ENCODE results near the gene DLST. TPM values are rescaled to one million over a fixed set of nuclear protein-coding genes. Genes with fewer than 3 reads are reported as not detected.

DLST gene
- total and polyA plus RNA-seq, 7 donors = 66.1 to 114 (median 72.4) TPM

DNA sequence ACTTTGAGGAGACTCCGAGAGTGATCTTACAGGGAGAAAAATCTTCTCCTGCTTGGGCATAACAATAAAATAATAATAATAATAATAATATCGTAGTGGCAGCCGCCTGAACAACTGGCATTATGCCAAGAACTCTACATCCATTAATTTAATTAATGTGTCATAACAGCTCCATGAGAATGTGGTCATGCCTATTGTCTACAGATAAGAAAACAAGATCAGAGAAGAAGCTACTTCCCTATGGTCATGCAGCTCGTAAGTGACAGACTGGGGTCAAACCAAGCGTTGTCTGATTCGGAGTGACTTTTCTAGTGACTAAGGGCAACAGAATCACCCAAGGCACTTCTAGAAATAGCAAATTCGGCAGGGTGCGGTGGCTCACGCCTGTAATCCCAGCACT, 17.5 kb upstream of the DLST start:
- intact Hi-C loops (cut with DNase I) = no loop called here
- peaks cover 0 to 10% (median 7%) of the 10 kb centered on the region in 4 donors for H3K4me1 ChIP-seq
- H3K27ac ChIP-seq = no peak overlapping the region
- DNase-seq = no peak
- H3K9me3 ChIP-seq = no peaks in the 10 kb centered on the region
- TF ChIP-seq POLR2A (IDR thresholded peaks at IDR 0.05) (no peak), POLR2AphosphoS5 (IDR thresholded peaks at IDR 0.05) (no peak), EP300 (IDR thresholded peaks at IDR 0.05) (no peak)
- TF ChIP-seq, protein P1, sequence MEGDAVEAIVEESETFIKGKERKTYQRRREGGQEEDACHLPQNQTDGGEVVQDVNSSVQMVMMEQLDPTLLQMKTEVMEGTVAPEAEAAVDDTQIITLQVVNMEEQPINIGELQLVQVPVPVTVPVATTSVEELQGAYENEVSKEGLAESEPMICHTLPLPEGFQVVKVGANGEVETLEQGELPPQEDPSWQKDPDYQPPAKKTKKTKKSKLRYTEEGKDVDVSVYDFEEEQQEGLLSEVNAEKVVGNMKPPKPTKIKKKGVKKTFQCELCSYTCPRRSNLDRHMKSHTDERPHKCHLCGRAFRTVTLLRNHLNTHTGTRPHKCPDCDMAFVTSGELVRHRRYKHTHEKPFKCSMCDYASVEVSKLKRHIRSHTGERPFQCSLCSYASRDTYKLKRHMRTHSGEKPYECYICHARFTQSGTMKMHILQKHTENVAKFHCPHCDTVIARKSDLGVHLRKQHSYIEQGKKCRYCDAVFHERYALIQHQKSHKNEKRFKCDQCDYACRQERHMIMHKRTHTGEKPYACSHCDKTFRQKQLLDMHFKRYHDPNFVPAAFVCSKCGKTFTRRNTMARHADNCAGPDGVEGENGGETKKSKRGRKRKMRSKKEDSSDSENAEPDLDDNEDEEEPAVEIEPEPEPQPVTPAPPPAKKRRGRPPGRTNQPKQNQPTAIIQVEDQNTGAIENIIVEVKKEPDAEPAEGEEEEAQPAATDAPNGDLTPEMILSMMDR (IDR thresholded peaks at IDR 0.05) = no peak
- H3K27me3 ChIP-seq = no peaks in the 10 kb centered on the region
- 84 to 90% methylated on average over 9 of the region's 9 CpGs for WGBS, 2 donors
- H3K4me3 ChIP-seq = no peak overlapping the region
- no peaks in the 10 kb centered on the region for H3K36me3 ChIP-seq

DNA sequence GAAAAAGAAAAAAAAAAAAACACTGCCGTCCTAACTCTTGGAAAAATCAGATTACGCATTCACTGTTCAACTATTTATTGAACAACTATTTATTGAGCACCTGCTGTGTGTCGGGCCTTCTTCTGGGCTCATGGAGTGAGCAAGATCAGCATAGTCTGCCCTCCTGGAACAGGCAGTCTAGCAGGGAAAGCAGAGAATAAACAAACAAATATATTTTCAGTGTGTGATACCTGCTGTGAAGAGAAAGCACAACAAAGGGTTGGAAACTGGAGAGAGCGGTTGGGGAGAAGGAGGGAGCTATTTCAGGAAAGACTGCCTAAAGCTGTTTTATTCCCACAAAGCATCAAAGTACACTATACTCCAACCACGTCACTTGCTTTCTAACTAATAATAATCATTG, 16.6 kb upstream of the DLST start:
- no peaks in the 10 kb centered on the region for H3K27me3 ChIP-seq
- H3K4me1 ChIP-seq = peaks cover 0 to 10% (median 7%) of the 10 kb centered on the region in 4 donors
- H3K27ac ChIP-seq = no peak overlapping the region
- TF ChIP-seq POLR2AphosphoS5 (IDR thresholded peaks at IDR 0.05) (no peak), POLR2A (IDR thresholded peaks at IDR 0.05) (no peak), EP300 (IDR thresholded peaks at IDR 0.05) (no peak)
- TF ChIP-seq, protein P1 (IDR thresholded peaks at IDR 0.05) = no peak
- WGBS, 2 donors = 90 to 92% methylated on average over 5 of the region's 5 CpGs
- no peaks in the 10 kb centered on the region for H3K9me3 ChIP-seq
- H3K4me3 ChIP-seq = no peak overlapping the region
- no peak for DNase-seq
- H3K36me3 ChIP-seq = no peaks in the 10 kb centered on the region
- intact Hi-C loops (cut with DNase I) = no loop called here

DNA sequence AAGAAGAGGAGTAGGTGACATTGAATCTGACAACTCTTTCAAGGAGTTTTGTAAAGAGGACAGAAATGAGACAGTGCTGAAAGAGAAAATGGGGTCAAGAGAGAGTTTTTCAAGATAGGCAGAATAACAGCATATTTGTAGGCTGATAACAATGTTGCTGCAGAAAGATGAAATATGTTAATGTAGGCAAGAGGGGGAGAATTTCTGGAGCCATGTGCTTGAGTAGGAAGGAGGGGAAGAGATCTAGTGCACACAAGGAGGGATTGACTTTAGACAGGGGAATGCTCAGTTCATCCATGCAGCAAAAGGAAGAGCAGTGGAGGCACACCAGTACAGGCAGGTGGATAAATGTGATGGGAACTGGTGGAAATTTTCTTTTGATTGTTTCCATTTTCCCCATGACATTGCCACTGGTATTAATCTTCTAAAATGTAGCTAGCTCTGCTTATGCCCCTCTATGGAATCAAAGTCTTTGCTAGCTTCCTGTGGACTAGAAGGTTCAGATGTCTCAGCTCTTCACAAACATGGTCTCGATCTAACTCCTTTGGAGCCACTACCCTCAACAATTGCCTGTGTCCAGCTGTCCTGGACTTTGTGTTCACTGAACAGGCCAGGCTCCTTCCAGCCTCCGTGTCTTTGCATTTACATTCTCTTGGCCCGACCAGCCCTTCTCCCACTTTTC, 14.9 kb upstream of the DLST start:
- WGBS, 2 donors = 73 to 80% methylated on average over 3 of the region's 3 CpGs
- intact Hi-C loops (cut with DNase I) = no loop called here
- peak overlapping the region in 2 of 4 donors; percentile 8 to 23 for H3K27ac ChIP-seq

DNA sequence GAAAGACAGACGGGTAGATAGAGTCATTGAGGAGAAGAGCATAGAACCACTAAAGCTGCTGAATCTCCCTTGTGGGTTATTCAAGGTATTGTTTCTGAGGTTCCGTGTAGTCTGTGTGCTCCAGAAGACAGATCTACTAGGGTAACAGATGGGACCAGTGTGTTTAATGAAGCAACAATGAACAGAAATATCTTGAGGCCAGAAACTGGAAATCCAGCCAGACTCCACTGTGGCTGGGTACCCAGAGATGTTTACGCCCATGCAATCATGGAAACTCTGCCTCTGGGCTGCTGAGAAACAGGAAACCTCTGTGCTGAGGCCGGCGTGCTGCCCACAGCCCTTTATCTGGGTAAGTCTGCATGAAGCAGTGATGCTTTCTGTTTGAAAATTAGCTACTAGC, 14.0 kb upstream of the DLST start:
- 35 to 60% methylated on average over 5 of the region's 5 CpGs for WGBS, 2 donors
- TF ChIP-seq POLR2AphosphoS5 (IDR thresholded peaks at IDR 0.05) (peak in 1 of 4 donors; percentile 7), EP300 (IDR thresholded peaks at IDR 0.05) (no peak), POLR2A (IDR thresholded peaks at IDR 0.05) (no peak)
- H3K27ac ChIP-seq = peak overlapping the region in 1 of 4 donors; percentile 23

More for the DNA sequence above, 14.9 kb upstream of the DLST start:
- no peak for DNase-seq
- Histone ChIP-seq H3K9me3 (no peaks in the 10 kb centered on the region), H3K27me3 (no peaks in the 10 kb centered on the region), H3K4me3 (no peak overlapping the region), H3K36me3 (no peaks in the 10 kb centered on the region), H3K4me1 (no peaks in the 10 kb centered on the region)
- TF ChIP-seq POLR2A (IDR thresholded peaks at IDR 0.05) (no peak), POLR2AphosphoS5 (IDR thresholded peaks at IDR 0.05) (no peak), EP300 (IDR thresholded peaks at IDR 0.05) (no peak)
- TF ChIP-seq, protein P1 (IDR thresholded peaks at IDR 0.05) = no peak

DNA sequence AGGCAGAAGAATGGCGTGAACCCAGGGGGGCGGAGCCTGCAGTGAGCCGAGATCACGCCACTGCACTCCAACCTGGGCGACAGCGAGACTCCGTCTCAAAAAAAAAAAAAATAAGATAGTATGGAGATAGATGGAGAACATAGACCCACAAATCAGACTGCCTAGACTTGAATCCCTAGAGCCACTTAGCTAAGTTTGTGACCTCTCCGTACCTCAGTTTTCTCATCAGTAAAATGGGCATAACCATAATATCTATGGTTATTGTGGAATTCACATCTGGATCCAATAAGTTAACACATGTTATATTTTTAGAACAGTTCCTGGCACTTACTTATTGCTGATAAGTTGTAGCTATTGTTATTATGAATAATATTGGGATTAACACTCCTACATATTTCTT, 13.0 kb upstream of the DLST start:
- 85 to 91% methylated on average over 8 of the region's 8 CpGs for WGBS, 2 donors
- H3K4me1 ChIP-seq = no peaks in the 10 kb centered on the region
- DNase-seq = no peak
- intact Hi-C loops (cut with DNase I) = no loop called here
- H3K36me3 ChIP-seq = no peaks in the 10 kb centered on the region
- no peaks in the 10 kb centered on the region for H3K27me3 ChIP-seq
- H3K27ac ChIP-seq = no peak overlapping the region
- H3K9me3 ChIP-seq = no peaks in the 10 kb centered on the region
- H3K4me3 ChIP-seq = no peak overlapping the region
- TF ChIP-seq, protein P1 (IDR thresholded peaks at IDR 0.05) = no peak
- no peak for TF ChIP-seq POLR2AphosphoS5 (IDR thresholded peaks at IDR 0.05)

More for the DNA sequence above, 14.0 kb upstream of the DLST start:
- Histone ChIP-seq H3K27me3 (no peaks in the 10 kb centered on the region), H3K9me3 (no peaks in the 10 kb centered on the region), H3K36me3 (no peaks in the 10 kb centered on the region), H3K4me1 (no peaks in the 10 kb centered on the region), H3K4me3 (no peak overlapping the region)
- intact Hi-C loops (cut with DNase I) = no loop called here
- DNase-seq = peak; percentile 71

Data from sigmoid colon (tissue), 7 donors.